H9 (cell line): ENCODE data around the gene CYSLTR1. TPM values are rescaled to one million over a fixed set of nuclear protein-coding genes. Genes with fewer than 3 reads are reported as not detected.

ENCODE experiments used
- DNase-seq: peaks from one replicate; pipeline ENCODE4 v3.0.0-alpha.2; 2017
- H2AFZ ChIP-seq: one replicate; pipeline ENCODE4 v1.6.1; 2013; ENCODE audit warnings: mild to moderate bottlenecking, low read length, control low read depth, moderate library complexity
- H2AK5ac ChIP-seq: 2 replicates; pipeline ENCODE4 v1.6.1; 2013; ENCODE audit warnings: low read length, control low read depth, mixed read lengths; ENCODE audit not compliant: insufficient read length
- H2BK120ac ChIP-seq: one replicate; pipeline ENCODE4 v1.6.1; 2013; ENCODE audit warnings: low read depth, mild to moderate bottlenecking, low read length, control low read depth, inconsistent platforms; ENCODE audit not compliant: poor library complexity, severe bottlenecking
- H2BK12ac ChIP-seq: 2 replicates; pipeline ENCODE4 v1.6.1; 2013; ENCODE audit warnings: low read length, control low read depth, mixed read lengths, low read depth; ENCODE audit not compliant: insufficient read length
- H2BK15ac ChIP-seq: 2 replicates; pipeline ENCODE4 v1.6.1; 2013; ENCODE audit warnings: low read depth, low read length, control low read depth
- H2BK20ac ChIP-seq: one replicate; pipeline ENCODE4 v1.6.1; 2013; ENCODE audit warnings: low read depth, mild to moderate bottlenecking, low read length, control low read depth, inconsistent platforms; ENCODE audit not compliant: poor library complexity, severe bottlenecking
- H2BK5ac ChIP-seq: 2 replicates; pipeline ENCODE4 v1.6.1; 2013; ENCODE audit warnings: low read length, control low read depth, mixed read lengths; ENCODE audit not compliant: insufficient read length
- H3K14ac ChIP-seq: 2 replicates; pipeline ENCODE4 v1.6.1; 2013; ENCODE audit warnings: low read length, control low read depth; ENCODE audit not compliant: insufficient read depth
- H3K18ac ChIP-seq: 2 replicates; pipeline ENCODE4 v1.6.1; 2013; ENCODE audit warnings: low read depth, mild to moderate bottlenecking, mixed read lengths, low read length, control low read depth; ENCODE audit not compliant: insufficient read length
- H3K23ac ChIP-seq: 2 replicates; pipeline ENCODE4 v1.6.1; 2013; ENCODE audit warnings: low read length, control low read depth, mixed read lengths, low read depth; ENCODE audit not compliant: insufficient read length
- H3K23me2 ChIP-seq: 2 replicates; pipeline ENCODE4 v1.6.1; 2013; ENCODE audit warnings: low read depth, mild to moderate bottlenecking, mixed read lengths, low read length, control low read depth; ENCODE audit not compliant: insufficient read length, poor library complexity, severe bottlenecking
- H3K27ac ChIP-seq: 2 replicates; pipeline ENCODE4 v1.5.1; 2013; ENCODE audit warnings: low read length, control low read depth, mixed read lengths, low read depth; ENCODE audit not compliant: insufficient read length
- H3K27me3 ChIP-seq: 2 replicates; pipeline ENCODE4 v1.6.1; 2013; ENCODE audit warnings: low read length, control low read depth, inconsistent platforms; ENCODE audit not compliant: insufficient read depth
- H3K4ac ChIP-seq: 2 replicates; pipeline ENCODE4 v1.6.1; 2013; ENCODE audit warnings: low read depth, mild to moderate bottlenecking, control low read depth, inconsistent platforms, low read length, moderate library complexity
- H3K4me1 ChIP-seq: 2 replicates; pipeline ENCODE4 v1.6.1; 2013; ENCODE audit warnings: low read length, control low read depth, inconsistent platforms; ENCODE audit not compliant: insufficient read depth
- H3K4me2 ChIP-seq: 2 replicates; pipeline ENCODE4 v1.6.1; 2013; ENCODE audit warnings: low read length, control low read depth, mixed read lengths; ENCODE audit not compliant: insufficient read length, insufficient read depth
- H3K56ac ChIP-seq: 2 replicates; pipeline ENCODE4 v1.6.1; 2013; ENCODE audit warnings: low read depth, mild to moderate bottlenecking, mixed read lengths, low read length, control low read depth; ENCODE audit not compliant: insufficient read length
- H3K79me1 ChIP-seq: 2 replicates; pipeline ENCODE4 v1.6.1; 2013; ENCODE audit warnings: low read depth, mild to moderate bottlenecking, moderate library complexity, low read length, control low read depth, inconsistent platforms; ENCODE audit not compliant: insufficient read depth, poor library complexity, severe bottlenecking
- H3K79me2 ChIP-seq: 2 replicates; pipeline ENCODE4 v1.6.1; 2013; ENCODE audit warnings: low read length, control low read depth, inconsistent platforms; ENCODE audit not compliant: insufficient read depth
- H3K9ac ChIP-seq: 2 replicates; pipeline ENCODE4 v1.6.1; 2013; ENCODE audit warnings: low read length, control low read depth, mixed read lengths; ENCODE audit not compliant: insufficient read length; ENCODE audit errors: extremely low read depth
- H3K9me3 ChIP-seq: one replicate; pipeline ENCODE4 v1.6.1; 2013; ENCODE audit warnings: low read depth, low read length, inconsistent platforms; ENCODE audit not compliant: control insufficient read depth
- H3T11ph ChIP-seq: one replicate; pipeline ENCODE4 v1.6.1; 2013; ENCODE audit warnings: mild to moderate bottlenecking, low read length, control low read depth, inconsistent platforms
- H4K20me1 ChIP-seq: one replicate; pipeline ENCODE4 v1.6.1; 2013; ENCODE audit not compliant: control insufficient read depth, insufficient read length, insufficient read depth
- H4K5ac ChIP-seq: 2 replicates; pipeline ENCODE4 v1.6.1; 2013; ENCODE audit warnings: low read depth, mild to moderate bottlenecking, mixed read lengths, low read length, control low read depth; ENCODE audit not compliant: insufficient read length
- H4K8ac ChIP-seq: replicated peaks from 2 replicates; pipeline ENCODE4 v1.6.1; 2013; ENCODE audit warnings: low read length, control low read depth, mixed read lengths, low read depth; ENCODE audit not compliant: insufficient read length
- H4K91ac ChIP-seq: 2 replicates; pipeline ENCODE4 v1.6.1; 2013; ENCODE audit warnings: low read depth, mild to moderate bottlenecking, moderate library complexity, mixed read lengths, low read length, control low read depth; ENCODE audit not compliant: insufficient read length
- H3K27ac Mint-ChIP-seq, 3 experiments: 2 replicates in 2 of 3; 3 replicates in 1 of 3; pipeline ENCODE4 v1.8.0; 2020 to 2021; ENCODE audit warnings: mixed read lengths in 3 of 3, mild to moderate bottlenecking in 1 of 3, moderate library complexity in 1 of 3
- H3K27me3 Mint-ChIP-seq: 2 replicates; pipeline ENCODE4 v1.8.0; 2021; ENCODE audit warnings: low read depth, mild to moderate bottlenecking, moderate library complexity, mixed read lengths
- H3K36me3 Mint-ChIP-seq, 3 experiments: 2 replicates in 2 of 3; 3 replicates in 1 of 3; pipeline ENCODE4 v1.8.0; 2020 to 2021; ENCODE audit warnings: low read depth in 3 of 3, mixed read lengths in 3 of 3; ENCODE audit not compliant: insufficient read depth in 1 of 3
- H3K4me1 Mint-ChIP-seq, 2 experiments: 2 replicates each; pipeline ENCODE4 v1.8.0; 2020; ENCODE audit warnings: mixed read lengths in 2 of 2
- H3K4me3 Mint-ChIP-seq, 2 experiments: 2 replicates in 1 of 2; 3 replicates in 1 of 2; pipeline ENCODE4 v1.8.0; 2020 to 2021; ENCODE audit warnings: mild to moderate bottlenecking in 2 of 2, mixed read lengths in 2 of 2, moderate library complexity in 1 of 2
- H3K9me3 Mint-ChIP-seq, 2 experiments: 2 replicates in 1 of 2; 3 replicates in 1 of 2; pipeline ENCODE4 v1.8.0; 2020; ENCODE audit warnings: mild to moderate bottlenecking in 2 of 2, mixed read lengths in 2 of 2, moderate library complexity in 1 of 2
- CTCF ChIP-seq: fragments of 200-600 bp; sonication (generic); conservative IDR thresholded peaks from 3 replicates; pipeline ENCODE4 v1.8.0; 2021; ENCODE audit warnings: antibody characterized with exemption, mild to moderate bottlenecking
- WGBS: extraction: QIAGEN DNeasy Blood & Tissue Kit; methylation state at CpG from one replicate; pipeline ENCODE4 v1.1.7; 2013; ENCODE audit warnings: missing lambda C conversion rate, low lambda C conversion rate, mixed read lengths; ENCODE audit not compliant: insufficient read length; ENCODE audit errors: extremely low coverage; 5-methylcytosine and 5-hydroxymethylcytosine counted together
- total RNA-seq: library from RNA; stranded (reverse); gene quantifications from 2 replicates; pipeline ENCODE4 v1.2.1, GENCODE V29; 2021

The CYSLTR1 gene
- total RNA-seq, 1 experiment from 2014 or later, result not detected

GRCh38 chrX:78315745-78316144 is 11.7 kb downstream of the CYSLTR1 start:
- H3T11ph ChIP-seq, result no peak overlapping the region
- no peaks in the 10 kb centered on the region for H3K4me1 Mint-ChIP-seq
- H4K91ac ChIP-seq, result no peak overlapping the region
- H3K4me3 Mint-ChIP-seq, result no peak overlapping the region
- no peaks in the 10 kb centered on the region for H3K23me2 ChIP-seq
- H3K27ac ChIP-seq, result no peak overlapping the region
- no peak overlapping the region for H2BK15ac ChIP-seq
- no peaks in the 10 kb centered on the region for H3K79me2 ChIP-seq
- H3K23ac ChIP-seq, result no peak overlapping the region
- no CpG with 5 or more reads among the region's 2 CpGs for WGBS
- TF ChIP-seq CTCF, result no peak
- H3K27me3 Mint-ChIP-seq, result 0 out of 2 replicates have a peak, but pooled peaks cover 1% of the 10 kb centered on the region
- H4K20me1 ChIP-seq, result no peaks in the 10 kb centered on the region
- no peak overlapping the region for H3K27ac Mint-ChIP-seq
- peaks cover 0 to 1% (median 0%) of the 10 kb centered on the region in 3 experiments; a peak in 4 of 7 replicates for H3K36me3 Mint-ChIP-seq
- no peaks in the 10 kb centered on the region for H3K79me1 ChIP-seq
- no peak overlapping the region for H2BK20ac ChIP-seq
- no peak overlapping the region for H2BK12ac ChIP-seq
- H3K4me2 ChIP-seq, result no peak overlapping the region
- no peak overlapping the region for H2AK5ac ChIP-seq
- no peak overlapping the region for H4K5ac ChIP-seq
- H3K14ac ChIP-seq, result no peak overlapping the region
- peaks cover 67 to 69% of the 10 kb centered on the region in 2 experiments for H3K9me3 Mint-ChIP-seq
- no peak overlapping the region for H4K8ac ChIP-seq
- DNase-seq, result no peak
- H3K4me1 ChIP-seq, result no peaks in the 10 kb centered on the region
- H2BK5ac ChIP-seq, result no peak overlapping the region
- no peak overlapping the region for H3K4ac ChIP-seq
- peaks cover 14% of the 10 kb centered on the region for H3K9me3 ChIP-seq
- no peaks in the 10 kb centered on the region for H3K27me3 ChIP-seq
- H3K9ac ChIP-seq, result no peak overlapping the region
- no peak overlapping the region for H2AFZ ChIP-seq
- no peak overlapping the region for H3K18ac ChIP-seq
- no peak overlapping the region for H2BK120ac ChIP-seq
- H3K56ac ChIP-seq, result no peak overlapping the region
